Fibroblast of lung (primary cell): Measurements from ENCODE around the gene SDK1.

Source experiments
- CTCF ChIP-seq, 2 donors: IDR thresholded peaks in 1 of 2; conservative IDR thresholded peaks in 1 of 2; 1 replicate in 1 of 2; 2 replicates in 1 of 2; pipeline ENCODE4 v1.5.1; 2011 to 2012; ENCODE audit warnings: low read length in 2 of 2, control low read depth in 1 of 2, inconsistent platforms in 1 of 2, low read depth in 1 of 2, mild to moderate bottlenecking in 1 of 2
- EZH2 ChIP-seq: IDR thresholded peaks from 2 replicates; pipeline ENCODE4 v1.5.1; 2012; ENCODE audit warnings: low read length, control low read depth, mild to moderate bottlenecking; ENCODE audit errors: missing control alignments

GRCh38 chr7:4006687-4007086 lies 705.6 kb downstream of the SDK1 start:
- TF ChIP-seq CTCF (conservative IDR thresholded peaks at IDR 0.05 in 1 of 2, IDR thresholded peaks at IDR 0.05 in 1 of 2; ENCODE audit: low read depth in 1 of 2, low read length in 2 of 2) (no peak), EZH2 (no peak)
